Trophoblast cell (in vitro differentiated cells and primary cell): Measurements from ENCODE around the gene TMEM247.

Experiments
- DNase-seq, 2 donors: peaks; one replicate each; pipeline ENCODE4 v3.0.0-alpha.2; 2016
- H2AFZ ChIP-seq: 2 replicates; pipeline ENCODE4 v1.6.1; 2013; ENCODE audit warnings: low read length, moderate library complexity, mild to moderate bottlenecking; ENCODE audit not compliant: insufficient read depth, poor library complexity
- H2AK5ac ChIP-seq: 2 replicates; pipeline ENCODE4 v1.6.1; 2013; ENCODE audit warnings: mild to moderate bottlenecking, low read length
- H2BK120ac ChIP-seq: 2 replicates; pipeline ENCODE4 v1.6.1; 2013; ENCODE audit warnings: low read length, mild to moderate bottlenecking, moderate library complexity; ENCODE audit not compliant: insufficient read depth, poor library complexity
- H2BK12ac ChIP-seq: 2 replicates; pipeline ENCODE4 v1.6.1; 2013; ENCODE audit warnings: mild to moderate bottlenecking, low read length, moderate library complexity
- H2BK5ac ChIP-seq: 2 replicates; pipeline ENCODE4 v1.6.1; 2013; ENCODE audit warnings: low read length, low read depth, moderate library complexity, mild to moderate bottlenecking; ENCODE audit not compliant: poor library complexity
- H3K14ac ChIP-seq: 2 replicates; pipeline ENCODE4 v1.6.1; 2013; ENCODE audit warnings: mild to moderate bottlenecking, low read length
- H3K18ac ChIP-seq: 2 replicates; pipeline ENCODE4 v1.6.1; 2013; ENCODE audit warnings: mild to moderate bottlenecking, low read length
- H3K23ac ChIP-seq: 2 replicates; pipeline ENCODE4 v1.6.1; 2013; ENCODE audit warnings: low read length
- H3K27ac ChIP-seq: 2 replicates; pipeline ENCODE4 v1.5.1; 2013; ENCODE audit warnings: low read depth, mild to moderate bottlenecking, inconsistent platforms, low read length, moderate library complexity
- H3K27me3 ChIP-seq: 2 replicates; pipeline ENCODE4 v1.6.1; 2013; ENCODE audit warnings: inconsistent platforms, mild to moderate bottlenecking, low read length, moderate library complexity; ENCODE audit not compliant: insufficient read depth
- H3K36me3 ChIP-seq, 2 experiments: 1 replicate in 1 of 2; 2 replicates in 1 of 2; pipeline ENCODE4 v1.6.1; 2013; ENCODE audit warnings: low read length in 2 of 2, mild to moderate bottlenecking in 2 of 2, moderate library complexity in 1 of 2; ENCODE audit not compliant: insufficient read depth in 2 of 2, control insufficient read depth in 1 of 2
- H3K4ac ChIP-seq: 2 replicates; pipeline ENCODE4 v1.6.1; 2013; ENCODE audit warnings: low read depth, mild to moderate bottlenecking, low read length, moderate library complexity
- H3K4me1 ChIP-seq, 2 experiments: 1 replicate in 1 of 2; 2 replicates in 1 of 2; pipeline ENCODE4 v1.6.1; 2013; ENCODE audit warnings: low read length in 2 of 2, mild to moderate bottlenecking in 2 of 2, moderate library complexity in 1 of 2; ENCODE audit not compliant: insufficient read depth in 2 of 2, control insufficient read depth in 1 of 2
- H3K4me2 ChIP-seq: 2 replicates; pipeline ENCODE4 v1.6.1; 2013; ENCODE audit warnings: inconsistent platforms, mild to moderate bottlenecking, low read length, moderate library complexity
- H3K4me3 ChIP-seq: 2 replicates; pipeline ENCODE4 v1.5.1; 2013; ENCODE audit warnings: mild to moderate bottlenecking, low read depth, low read length, inconsistent platforms
- H3K79me1 ChIP-seq: one replicate; pipeline ENCODE4 v1.6.1; 2013; ENCODE audit warnings: low read length
- H3K79me2 ChIP-seq: 2 replicates; pipeline ENCODE4 v1.6.1; 2013; ENCODE audit warnings: low read length, mild to moderate bottlenecking; ENCODE audit not compliant: control insufficient read depth, insufficient read depth, poor library complexity
- H3K9ac ChIP-seq: 2 replicates; pipeline ENCODE4 v1.6.1; 2013; ENCODE audit warnings: mild to moderate bottlenecking, low read length
- H3K9me3 ChIP-seq: 2 replicates; pipeline ENCODE4 v1.6.1; 2013; ENCODE audit warnings: low read depth, mild to moderate bottlenecking, control low read depth, inconsistent platforms, low read length; ENCODE audit not compliant: insufficient read depth
- H4K12ac ChIP-seq: 2 replicates; pipeline ENCODE4 v1.6.1; 2013; ENCODE audit warnings: low read depth, mild to moderate bottlenecking, low read length, moderate library complexity
- H4K8ac ChIP-seq: 2 replicates; pipeline ENCODE4 v1.6.1; 2013; ENCODE audit warnings: low read depth, mild to moderate bottlenecking, low read length, moderate library complexity
- H4K91ac ChIP-seq: one replicate; pipeline ENCODE4 v1.6.1; 2013; ENCODE audit warnings: low read depth, mild to moderate bottlenecking, low read length, moderate library complexity
- WGBS: extraction: QIAGEN DNeasy Blood & Tissue Kit; methylation state at CpG from one replicate; pipeline ENCODE4 v1.1.7; 2013; ENCODE audit warnings: missing lambda C conversion rate; ENCODE audit not compliant: insufficient read length, insufficient coverage; ENCODE audit errors: extremely low coverage; 5-methylcytosine and 5-hydroxymethylcytosine counted together

TMEM247 gene

GRCh38 chr2:46481198-46482193 lies 2.1 kb downstream of the TMEM247 start:
- Histone ChIP-seq H3K36me3 (no peaks in the 10 kb centered on the region), H4K12ac (no peak overlapping the region), H2BK5ac (no peak overlapping the region), H3K14ac (no peak overlapping the region), H3K4ac (no peak overlapping the region), H3K9me3 (peaks cover 7% of the 10 kb centered on the region), H4K8ac (no peak overlapping the region), H3K4me3 (no peak overlapping the region), H2BK12ac (no peak overlapping the region), H2AFZ (no peak overlapping the region), H3K27me3 (no peaks in the 10 kb centered on the region), H3K79me1 (no peaks in the 10 kb centered on the region), H3K4me1 (no peaks in the 10 kb centered on the region), H4K91ac (no peak overlapping the region), H3K9ac (no peak overlapping the region), H3K79me2 (no peaks in the 10 kb centered on the region), H3K23ac (no peak overlapping the region), H3K27ac (no peak overlapping the region), H3K18ac (no peak overlapping the region), H2AK5ac (no peak overlapping the region), H3K4me2 (no peak overlapping the region), H2BK120ac (no peak overlapping the region)
- no CpG with 5 or more reads among the region's 6 CpGs for WGBS
- no peak for DNase-seq

GRCh38 chr2:46482490-46482889 lies 3.1 kb downstream of the TMEM247 start:
- no peak overlapping the region for H3K4ac ChIP-seq
- H3K79me2 ChIP-seq, result no peaks in the 10 kb centered on the region
- no peak overlapping the region for H3K4me2 ChIP-seq
- H3K36me3 ChIP-seq, result no peaks in the 10 kb centered on the region
- H3K23ac ChIP-seq, result no peak overlapping the region
- no peak overlapping the region for H3K14ac ChIP-seq
- peaks cover 0 to under 1% of the 10 kb centered on the region in 2 experiments for H3K4me1 ChIP-seq
- H2BK120ac ChIP-seq, result no peak overlapping the region
- no peak overlapping the region for H2BK12ac ChIP-seq
- H3K27me3 ChIP-seq, result no peaks in the 10 kb centered on the region
- no peak overlapping the region for H3K9ac ChIP-seq
- H3K18ac ChIP-seq, result no peak overlapping the region
- no peak overlapping the region for H3K27ac ChIP-seq
- H2AFZ ChIP-seq, result no peak overlapping the region
- no peak for DNase-seq
- H3K79me1 ChIP-seq, result no peaks in the 10 kb centered on the region
- no peak overlapping the region for H4K8ac ChIP-seq
- H2BK5ac ChIP-seq, result no peak overlapping the region
- WGBS, result no CpG with 5 or more reads among the region's 4 CpGs
- H3K4me3 ChIP-seq, result no peak overlapping the region
- no peak overlapping the region for H2AK5ac ChIP-seq
- H4K12ac ChIP-seq, result no peak overlapping the region
- no peak overlapping the region for H4K91ac ChIP-seq
- H3K9me3 ChIP-seq, result peaks cover 7% of the 10 kb centered on the region

- H3K79me2 ChIP-seq, result no peaks in the 10 kb centered on the region
- no CpG with 5 or more reads among the region's 5 CpGs for WGBS
- no peak overlapping the region for H4K12ac ChIP-seq
These were observed 5.6 kb downstream of the TMEM247 start for GRCh38 chr2:46485002-46485401.

GRCh38 chr2:46486436-46486835 lies 7.1 kb downstream of the TMEM247 start:
- no CpG with 5 or more reads among the region's 3 CpGs for WGBS
- no peak overlapping the region for H3K14ac ChIP-seq
- H4K91ac ChIP-seq, result no peak overlapping the region
- no peak overlapping the region for H2AFZ ChIP-seq
- no peak overlapping the region for H3K23ac ChIP-seq
- peaks cover 11 to 16% of the 10 kb centered on the region in 2 experiments for H3K4me1 ChIP-seq
- H3K18ac ChIP-seq, result no peak overlapping the region
- no peak overlapping the region for H2AK5ac ChIP-seq
- H3K79me1 ChIP-seq, result no peaks in the 10 kb centered on the region
- no peak overlapping the region for H2BK12ac ChIP-seq
- no peak overlapping the region for H3K9ac ChIP-seq
- no peak overlapping the region for H4K8ac ChIP-seq
- H3K4me3 ChIP-seq, result no peak overlapping the region
- no peak overlapping the region for H2BK120ac ChIP-seq
- no peak overlapping the region for H3K4me2 ChIP-seq
- no peaks in the 10 kb centered on the region for H3K9me3 ChIP-seq
- no peak overlapping the region for H2BK5ac ChIP-seq
- H3K36me3 ChIP-seq, result no peaks in the 10 kb centered on the region
- H3K27ac ChIP-seq, result no peak overlapping the region
- no peak for DNase-seq
- no peak overlapping the region for H3K4ac ChIP-seq
- no peaks in the 10 kb centered on the region for H3K27me3 ChIP-seq
- H4K12ac ChIP-seq, result no peak overlapping the region
- H3K79me2 ChIP-seq, result no peaks in the 10 kb centered on the region

More at GRCh38 chr2:46485002-46485401, 5.6 kb downstream of the TMEM247 start:
- Histone ChIP-seq H3K18ac (no peak overlapping the region), H3K4ac (no peak overlapping the region), H2BK12ac (no peak overlapping the region), H3K79me1 (no peaks in the 10 kb centered on the region), H3K23ac (no peak overlapping the region), H4K8ac (no peak overlapping the region), H2AK5ac (no peak overlapping the region), H3K9me3 (no peaks in the 10 kb centered on the region), H4K91ac (no peak overlapping the region), H3K9ac (no peak overlapping the region), H2BK120ac (no peak overlapping the region), H3K4me3 (no peak overlapping the region), H3K14ac (no peak overlapping the region), H2AFZ (no peak overlapping the region), H3K27me3 (no peaks in the 10 kb centered on the region), H3K4me1 (peaks cover 6 to 11% of the 10 kb centered on the region in 2 experiments), H3K36me3 (no peaks in the 10 kb centered on the region), H2BK5ac (no peak overlapping the region), H3K4me2 (no peak overlapping the region), H3K27ac (no peak overlapping the region)
- no peak for DNase-seq
